Stimulated activated CD4-positive, alpha-beta T cell treated with anti-CD3 and anti-CD28 coated beads, Interleukin-12 subunit alpha, Interleukin-12 subunit beta, amount 100 ng/mL, for 48 hours (primary cell): Measurements from ENCODE around the gene NIM1K.
"Not testable (repeated sequence)": the region's sequence is repeated elsewhere in the genome, so short reads cannot be mapped to it uniquely, and the experiment has no call there.

ENCODE experiments used
- DNase-seq, 3 donors: peaks; one replicate each; pipeline ENCODE4 v3.0.0-alpha.2; 2020; ENCODE audit warnings: low read depth in 2 of 3, low spot score in 1 of 3

Gene NIM1K

DNA sequence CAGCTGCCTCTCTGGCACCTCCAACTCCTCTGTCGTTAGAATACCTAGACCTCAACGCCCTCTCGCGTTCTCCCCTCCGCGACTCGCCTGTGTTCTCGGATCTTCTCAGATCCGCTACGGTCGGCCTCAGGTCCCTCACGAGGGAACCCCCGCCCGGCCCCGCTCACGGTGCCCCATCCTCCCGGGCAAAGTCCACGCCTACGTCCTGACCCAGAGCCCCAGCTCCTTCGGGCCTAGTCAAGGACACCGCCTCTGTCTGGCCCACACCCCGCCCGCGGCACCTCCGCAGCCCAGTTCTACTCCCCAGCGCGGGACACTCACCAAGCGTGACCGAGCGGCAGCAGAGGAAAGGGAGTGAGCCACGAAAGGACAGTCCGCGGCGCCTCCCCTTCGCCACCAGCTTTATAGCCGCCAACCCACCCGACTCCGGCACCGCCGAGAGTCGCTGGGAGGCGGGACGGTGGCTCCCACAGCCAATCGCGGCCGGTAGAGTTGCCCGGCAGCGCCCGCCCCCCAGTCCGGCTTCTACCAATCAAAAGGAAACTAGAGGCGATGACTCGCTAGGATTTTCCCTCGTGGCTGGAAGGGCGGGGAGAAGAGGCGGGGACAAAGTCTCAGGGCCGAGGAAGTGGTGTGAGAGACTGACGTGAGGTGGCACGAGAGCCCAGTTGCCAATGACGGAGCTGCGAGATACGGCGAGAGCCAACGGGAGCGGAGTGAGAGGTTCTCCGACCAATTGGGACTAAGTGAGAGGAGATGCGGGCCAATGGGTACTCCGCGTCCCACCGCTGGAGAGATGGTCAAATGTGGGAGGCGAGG lies 121.2 kb downstream of the NIM1K start, which contains the start of gene HMGCS1:
Gene HMGCS1 (minus strand): TSS at position 378 of the 819 bp plus-strand sequence. CDS start 14,447 bp downstream, outside the sequence.
- DNase-seq = peak; percentile 97 to 98 (median 98)

DNA sequence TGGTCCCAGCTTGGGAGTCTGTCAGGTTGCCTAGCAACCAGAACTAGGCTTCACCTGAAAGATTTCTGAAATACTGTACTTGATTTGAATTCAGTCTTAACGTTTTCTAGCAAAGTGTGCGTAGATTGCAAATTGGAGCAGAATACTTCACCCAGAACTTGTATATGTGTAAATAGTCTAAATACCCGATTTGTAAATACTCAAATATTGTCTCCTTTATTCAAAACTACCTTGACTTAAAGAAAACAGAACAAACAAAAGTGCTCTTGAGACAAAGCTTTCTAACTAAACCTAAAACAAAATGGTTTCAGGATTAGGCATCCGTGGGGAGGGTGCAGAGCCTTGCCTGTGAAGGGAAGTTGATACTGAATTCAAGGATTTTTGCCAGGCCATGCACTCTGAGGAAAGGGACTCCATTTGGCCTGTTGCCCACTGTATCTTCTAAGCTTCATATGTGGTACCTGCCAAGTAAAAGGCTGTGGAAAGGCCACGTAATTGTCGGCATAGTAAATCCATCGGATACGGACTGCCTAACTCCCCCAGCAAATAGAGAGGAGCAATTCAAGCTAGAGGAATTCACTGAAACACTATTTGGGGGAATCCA lies 121.9 kb downstream of the NIM1K start:
- no peak for DNase-seq

DNA sequence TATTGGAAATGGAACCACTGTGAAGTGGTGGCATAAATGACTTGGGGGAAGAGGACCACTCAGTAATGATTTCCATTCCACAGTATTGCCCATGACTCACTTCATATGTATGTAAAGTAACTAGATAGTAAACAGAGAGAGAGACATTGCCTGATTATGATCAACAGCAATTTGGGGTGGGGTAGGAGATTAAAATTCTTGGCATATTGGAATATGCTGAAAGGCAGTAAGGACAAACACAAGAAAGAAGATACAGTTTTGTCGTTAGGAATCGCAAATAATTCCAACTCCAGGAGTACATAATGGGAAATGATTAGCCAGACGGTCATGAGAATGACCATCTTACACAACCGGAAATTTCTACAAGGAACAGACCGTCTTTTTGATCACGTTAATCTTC lies 122.7 kb downstream of the NIM1K start:
- DNase-seq = no peak

DNA sequence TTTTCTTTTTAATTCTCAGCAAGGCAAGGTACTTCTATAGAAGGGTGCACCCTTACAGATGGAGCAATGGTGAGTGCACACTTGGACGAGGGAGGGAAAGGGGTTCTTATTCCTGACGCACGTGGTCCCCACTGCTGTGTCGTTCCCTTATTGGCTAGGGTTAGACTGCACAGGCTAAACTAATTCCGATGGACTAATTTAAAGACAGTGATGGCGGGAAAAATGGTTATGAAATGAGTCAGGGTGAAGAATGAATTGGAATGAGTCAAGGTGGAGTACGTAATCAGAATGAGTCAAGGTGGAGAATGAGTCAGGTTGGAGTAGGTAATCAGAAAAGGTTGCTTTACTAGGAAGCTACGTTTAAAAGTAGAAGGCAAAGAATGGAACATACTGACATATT lies 123.2 kb downstream of the NIM1K start:
- peak in 2 of 3 donors; percentile 28 to 63 for DNase-seq

DNA sequence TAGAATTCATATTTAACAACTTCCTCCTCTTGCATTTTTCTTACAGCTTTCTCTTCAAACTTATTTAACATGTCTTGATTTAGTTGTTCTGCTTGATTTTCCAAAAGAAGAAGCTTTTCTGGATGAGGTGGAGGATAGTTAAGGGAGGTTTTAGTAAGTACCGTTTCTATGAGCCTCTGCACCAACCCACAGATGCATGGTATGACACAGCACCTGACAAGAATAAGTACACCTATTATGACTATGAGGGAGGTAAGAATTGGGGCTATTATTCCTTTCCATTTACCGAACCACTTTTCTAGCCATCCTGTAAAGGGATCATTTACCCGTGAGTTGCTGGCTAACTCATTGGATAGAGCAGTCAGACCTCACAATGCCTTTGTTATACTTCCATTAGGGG lies 123.7 kb downstream of the NIM1K start:
- no peak for DNase-seq

DNA sequence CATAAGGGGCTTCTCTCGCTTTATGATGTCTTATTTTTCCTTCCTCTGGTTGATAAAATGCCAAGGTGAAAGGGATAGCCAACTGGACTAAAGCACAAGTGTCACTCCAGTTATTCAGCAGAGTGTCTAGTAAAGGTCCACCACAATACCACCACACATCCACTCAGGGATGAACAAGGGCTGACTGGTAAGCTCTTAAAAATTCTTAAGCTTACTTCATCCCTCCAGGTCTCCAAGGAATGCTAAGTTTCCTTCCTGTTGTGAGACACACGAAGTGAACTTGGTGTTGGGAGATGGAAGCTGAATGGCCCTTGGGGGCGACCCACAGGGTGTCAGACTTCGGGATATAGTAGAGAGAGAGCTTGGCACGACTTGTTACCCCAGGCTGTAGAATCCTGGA lies 124.4 kb downstream of the NIM1K start:
- no peak for DNase-seq

DNA sequence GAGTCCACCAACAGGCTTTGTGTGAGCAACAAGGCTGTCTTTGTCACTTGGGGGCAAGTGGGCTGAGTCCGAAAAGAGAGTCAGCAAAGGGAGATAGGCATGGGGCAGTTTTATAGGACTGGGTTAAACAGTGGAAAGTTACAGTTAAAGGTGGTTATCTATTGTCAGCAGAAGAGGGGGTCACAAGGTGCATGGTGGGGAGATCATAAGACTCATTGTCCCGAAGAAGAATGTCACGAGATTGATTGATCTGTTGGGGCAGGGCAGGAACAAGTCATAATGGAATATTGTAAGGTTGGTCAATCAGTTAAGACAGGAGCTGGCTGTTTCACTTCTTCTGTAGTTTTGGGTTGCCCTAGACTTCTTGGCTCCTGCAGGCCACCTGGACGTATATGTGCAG lies 128.8 kb downstream of the NIM1K start:
- no peak for DNase-seq

DNA sequence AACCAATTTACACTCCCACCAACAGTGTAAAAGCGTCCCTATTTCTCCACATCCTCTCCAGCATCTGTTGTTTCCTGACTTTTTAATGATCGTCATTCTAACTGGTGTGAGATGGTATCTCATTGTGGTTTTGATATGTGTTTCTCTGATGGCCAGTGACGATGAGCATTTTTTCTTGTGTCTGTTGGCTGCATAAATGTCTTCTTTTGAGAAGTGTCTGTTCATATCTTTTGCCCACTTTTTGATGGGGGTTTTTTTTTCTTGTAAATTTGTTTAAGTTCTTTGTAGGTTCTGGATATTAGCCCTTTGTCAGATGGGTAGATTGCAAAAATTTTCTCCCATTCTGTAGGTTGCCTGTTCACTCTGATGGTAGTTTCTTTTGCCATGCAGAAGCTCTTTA lies 131.5 kb downstream of the NIM1K start:
- not testable (repeated sequence) for DNase-seq

DNA sequence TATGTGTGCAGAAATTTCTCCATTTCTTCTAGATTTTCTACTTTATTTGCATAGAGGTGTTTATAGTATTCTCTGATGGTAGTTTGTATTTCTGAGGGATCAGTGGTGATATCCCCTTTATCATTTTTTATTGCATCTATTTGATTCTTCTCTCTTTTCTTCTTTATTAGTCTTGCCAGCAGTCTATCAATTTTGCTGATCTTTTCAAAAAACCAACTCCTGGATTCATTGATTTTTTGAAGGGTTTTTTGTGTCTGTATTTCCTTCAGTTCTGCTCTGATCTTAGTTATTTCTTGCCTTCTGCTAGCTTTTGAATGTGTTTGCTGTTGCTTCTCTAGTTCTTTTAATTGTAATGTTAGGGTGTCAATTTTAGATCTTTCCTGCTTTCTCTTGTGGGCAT lies 133.6 kb downstream of the NIM1K start:
- not testable (repeated sequence) for DNase-seq
